GM12878 (cell line): Measurements from ENCODE around the gene CELF2. TPM values are rescaled to one million over a fixed set of nuclear protein-coding genes. Genes with fewer than 3 reads are reported as not detected.
A peak's percentile ranks its signal among the peaks of the same experiment; 100 is the strongest.

ENCODE experiments used
- BACH1 ChIP-seq: fragments of 450-650 bp; IDR thresholded peaks from 2 replicates; pipeline ENCODE4 v1.6.1; 2017; ENCODE audit warnings: mild to moderate bottlenecking, borderline replicate concordance
- BCL11A ChIP-seq: IDR thresholded peaks from 2 replicates; pipeline ENCODE4 v1.6.1; 2011; ENCODE audit warnings: low read depth, low read length
- BMI1 ChIP-seq: fragments of 450-650 bp; IDR thresholded peaks from 2 replicates; pipeline ENCODE4 v1.6.1; 2016; ENCODE audit warnings: mild to moderate bottlenecking, moderate library complexity, borderline replicate concordance
- CBX3 ChIP-seq: fragments of 200-600 bp; sonication (generic); IDR thresholded peaks from 2 replicates; pipeline ENCODE4 v1.6.1; 2016; ENCODE audit warnings: low read depth, borderline replicate concordance
- EED ChIP-seq: sonication (generic); IDR thresholded peaks from 2 replicates; pipeline ENCODE4 v1.6.1; 2016; ENCODE audit warnings: antibody characterized with exemption, low read depth
- EGR1 ChIP-seq, 2 experiments: IDR thresholded peaks; 1 replicate in 1 of 2; 2 replicates in 1 of 2; pipeline ENCODE4 v1.6.1; 2011 to 2012; ENCODE audit warnings: low read depth in 2 of 2, low read length in 2 of 2, borderline replicate concordance in 1 of 2, mild to moderate bottlenecking in 1 of 2, moderate library complexity in 1 of 2
- MEF2B ChIP-seq: fragments of 450-650 bp; IDR thresholded peaks from 2 replicates; pipeline ENCODE4 v1.6.1; 2018; ENCODE audit warnings: mild to moderate bottlenecking, moderate library complexity; ENCODE audit not compliant: partially characterized antibody, poor library complexity, severe bottlenecking
- PAX5 ChIP-seq: IDR thresholded peaks from 2 replicates; pipeline ENCODE4 v1.6.1; 2011; ENCODE audit warnings: low read depth, low read length, borderline replicate concordance
- POLR2A ChIP-seq: IDR thresholded peaks from 2 replicates; pipeline ENCODE4 v1.6.1; 2011; ENCODE audit warnings: low read depth, mild to moderate bottlenecking, low read length
- TBL1XR1 ChIP-seq: IDR thresholded peaks from 2 replicates; pipeline ENCODE4 v1.6.1; 2012; ENCODE audit warnings: low read depth, low read length, improper control_type of control experiment
- TCF12 ChIP-seq: IDR thresholded peaks from 2 replicates; pipeline ENCODE4 v1.6.1; 2011; ENCODE audit warnings: low read depth, mild to moderate bottlenecking, low read length
- ZNF622 ChIP-seq: fragments of 450-650 bp; IDR thresholded peaks from 2 replicates; pipeline ENCODE4 v1.6.1; 2017; ENCODE audit warnings: mild to moderate bottlenecking, inconsistent platforms
- polyA plus RNA-seq, 11 experiments: library from polyadenylated mRNA; depleted of rRNA in 4 of 11; unstranded in 6 of 11; stranded (reverse) in 5 of 11; fragments of >200 nt; fragmentation: Nextera tagmentation in 4 of 11; fragmentation: Illumina TruSeq in 1 of 11; extraction: Ambion mirVana in 4 of 11; extraction: Trizol in 1 of 11; gene quantifications; 1 replicate in 1 of 11; 2 replicates in 10 of 11; pipeline versions ENCODE4 v1.2.1 to v1.2.3, GENCODE V29; 2011 to 2016; ENCODE audit warnings: inconsistent platforms in 2 of 11, missing spikeins in 2 of 11, low read depth in 1 of 11
- total RNA-seq, 4 experiments: library from RNA; depleted of rRNA in 3 of 4; stranded (reverse); fragments of >200 nt in 3 of 4; fragmentation: Illumina TruSeq in 1 of 4; extraction: Trizol in 1 of 4; gene quantifications; 2 replicates each; pipeline versions ENCODE4 v1.2.1 to v1.2.3, GENCODE V29; 2013 to 2021
- TF ChIP-seq, protein P1 (sequence below): IDR thresholded peaks from 2 replicates; pipeline ENCODE4 v1.6.1; 2011; ENCODE audit warnings: borderline replicate concordance, low read depth, mild to moderate bottlenecking, moderate library complexity, low read length; ENCODE audit not compliant: insufficient read depth, poor library complexity, severe bottlenecking
- TF ChIP-seq, protein P2 (sequence below): IDR thresholded peaks from 2 replicates; pipeline ENCODE4 v1.6.1; 2012; ENCODE audit warnings: low read depth, low read length, improper control_type of control experiment
- TF ChIP-seq, protein P3 (sequence below): IDR thresholded peaks from 2 replicates; pipeline ENCODE4 v1.6.1; 2011; ENCODE audit warnings: mild to moderate bottlenecking, low read depth, low read length, moderate library complexity; ENCODE audit not compliant: insufficient replicate concordance
- TF ChIP-seq, protein P4 (sequence below), 3 experiments: IDR thresholded peaks in 2 of 3; conservative IDR thresholded peaks in 1 of 3; 2 replicates each; pipeline ENCODE4 v1.5.1; 2011; ENCODE audit warnings: low read depth in 3 of 3, low read length in 3 of 3, mild to moderate bottlenecking in 3 of 3, control low read depth in 2 of 3, moderate library complexity in 2 of 3, inconsistent platforms in 1 of 3, mixed read lengths in 1 of 3; ENCODE audit not compliant: control insufficient read depth in 2 of 3, insufficient read depth in 1 of 3; ENCODE audit errors: extremely low read depth in 1 of 3
- TF ChIP-seq, protein P5 (sequence below): IDR thresholded peaks from 2 replicates; pipeline ENCODE4 v1.6.1; 2012; ENCODE audit warnings: low read depth, low read length, improper control_type of control experiment
- TF ChIP-seq, protein P6 (sequence below): fragments of 450-650 bp; IDR thresholded peaks from 2 replicates; pipeline ENCODE4 v1.6.1; 2017; ENCODE audit warnings: mild to moderate bottlenecking, moderate library complexity

CELF2 gene
- total and polyA plus RNA-seq, 10 of the 15 experiments (the other 5 are each of a cell fraction or from before 2014, with no cell fraction given): 20.8 to 129 (median 86.3) TPM

DNA sequence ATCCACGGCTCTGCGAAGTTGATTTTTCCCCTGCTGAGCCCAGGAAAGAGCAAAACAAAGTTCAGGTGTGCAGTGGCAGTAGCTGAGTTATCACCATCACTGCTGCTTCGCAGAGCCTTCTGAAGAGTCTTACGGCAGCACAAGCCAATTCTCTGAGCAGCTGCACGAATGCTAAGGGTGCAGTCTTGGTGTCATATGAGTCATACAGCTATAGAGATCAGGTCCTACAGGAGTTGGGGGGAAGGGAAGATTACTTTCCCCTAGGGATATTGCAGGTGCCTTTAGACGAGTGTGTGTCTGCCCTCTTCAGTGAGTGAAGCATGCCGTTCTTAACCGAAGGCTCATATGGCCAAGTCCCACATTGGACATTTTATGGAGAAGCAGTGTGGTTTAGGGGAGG lies 227.8 kb downstream of the CELF2 start (continued):
- TF ChIP-seq, protein P1, sequence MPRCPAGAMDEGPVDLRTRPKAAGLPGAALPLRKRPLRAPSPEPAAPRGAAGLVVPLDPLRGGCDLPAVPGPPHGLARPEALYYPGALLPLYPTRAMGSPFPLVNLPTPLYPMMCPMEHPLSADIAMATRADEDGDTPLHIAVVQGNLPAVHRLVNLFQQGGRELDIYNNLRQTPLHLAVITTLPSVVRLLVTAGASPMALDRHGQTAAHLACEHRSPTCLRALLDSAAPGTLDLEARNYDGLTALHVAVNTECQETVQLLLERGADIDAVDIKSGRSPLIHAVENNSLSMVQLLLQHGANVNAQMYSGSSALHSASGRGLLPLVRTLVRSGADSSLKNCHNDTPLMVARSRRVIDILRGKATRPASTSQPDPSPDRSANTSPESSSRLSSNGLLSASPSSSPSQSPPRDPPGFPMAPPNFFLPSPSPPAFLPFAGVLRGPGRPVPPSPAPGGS: peak; percentile 65
- TF ChIP-seq, protein P2, sequence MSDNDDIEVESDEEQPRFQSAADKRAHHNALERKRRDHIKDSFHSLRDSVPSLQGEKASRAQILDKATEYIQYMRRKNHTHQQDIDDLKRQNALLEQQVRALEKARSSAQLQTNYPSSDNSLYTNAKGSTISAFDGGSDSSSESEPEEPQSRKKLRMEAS: no peak; the same call in 1 of the 2 replicates
- TF ChIP-seq CBX3 (no peak), BACH1 (peak; percentile 60; the same call in 1 of the 2 replicates), ZNF622 (no peak), TCF12 (peak; percentile 97), MEF2B (peak; percentile 94), TBL1XR1 (0 out of 2 replicates have a peak, but pooled peaks have one; percentile 14), BCL11A (peak; percentile 89), EGR1 (IDR thresholded peaks at IDR 0.05; ENCODE audit: borderline replicate concordance in 1 of 2, low read depth in 2 of 2, low read length in 2 of 2) (no peak; a peak in 1 of 3 replicates), BMI1 (no peak), EED (peak; percentile 94), PAX5 (peak; percentile 78; the same call in 1 of the 2 replicates), POLR2A (peak; percentile 75)
- TF ChIP-seq, protein P3, sequence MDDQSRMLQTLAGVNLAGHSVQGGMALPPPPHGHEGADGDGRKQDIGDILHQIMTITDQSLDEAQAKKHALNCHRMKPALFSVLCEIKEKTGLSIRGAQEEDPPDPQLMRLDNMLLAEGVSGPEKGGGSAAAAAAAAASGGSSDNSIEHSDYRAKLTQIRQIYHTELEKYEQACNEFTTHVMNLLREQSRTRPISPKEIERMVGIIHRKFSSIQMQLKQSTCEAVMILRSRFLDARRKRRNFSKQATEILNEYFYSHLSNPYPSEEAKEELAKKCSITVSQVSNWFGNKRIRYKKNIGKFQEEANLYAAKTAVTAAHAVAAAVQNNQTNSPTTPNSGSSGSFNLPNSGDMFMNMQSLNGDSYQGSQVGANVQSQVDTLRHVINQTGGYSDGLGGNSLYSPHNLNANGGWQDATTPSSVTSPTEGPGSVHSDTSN: peak; percentile 21
- TF ChIP-seq, protein P4, sequence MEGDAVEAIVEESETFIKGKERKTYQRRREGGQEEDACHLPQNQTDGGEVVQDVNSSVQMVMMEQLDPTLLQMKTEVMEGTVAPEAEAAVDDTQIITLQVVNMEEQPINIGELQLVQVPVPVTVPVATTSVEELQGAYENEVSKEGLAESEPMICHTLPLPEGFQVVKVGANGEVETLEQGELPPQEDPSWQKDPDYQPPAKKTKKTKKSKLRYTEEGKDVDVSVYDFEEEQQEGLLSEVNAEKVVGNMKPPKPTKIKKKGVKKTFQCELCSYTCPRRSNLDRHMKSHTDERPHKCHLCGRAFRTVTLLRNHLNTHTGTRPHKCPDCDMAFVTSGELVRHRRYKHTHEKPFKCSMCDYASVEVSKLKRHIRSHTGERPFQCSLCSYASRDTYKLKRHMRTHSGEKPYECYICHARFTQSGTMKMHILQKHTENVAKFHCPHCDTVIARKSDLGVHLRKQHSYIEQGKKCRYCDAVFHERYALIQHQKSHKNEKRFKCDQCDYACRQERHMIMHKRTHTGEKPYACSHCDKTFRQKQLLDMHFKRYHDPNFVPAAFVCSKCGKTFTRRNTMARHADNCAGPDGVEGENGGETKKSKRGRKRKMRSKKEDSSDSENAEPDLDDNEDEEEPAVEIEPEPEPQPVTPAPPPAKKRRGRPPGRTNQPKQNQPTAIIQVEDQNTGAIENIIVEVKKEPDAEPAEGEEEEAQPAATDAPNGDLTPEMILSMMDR (IDR thresholded peaks at IDR 0.05 in 2 of 3, conservative IDR thresholded peaks at IDR 0.05 in 1 of 3; ENCODE audit: control insufficient read depth in 2 of 3, extremely low read depth in 1 of 3, insufficient read depth in 1 of 3, low read depth in 3 of 3, low read length in 3 of 3): peak in 1 of 3 experiments; percentile 20; a peak in 2 of 6 replicates
- TF ChIP-seq, protein P5, sequence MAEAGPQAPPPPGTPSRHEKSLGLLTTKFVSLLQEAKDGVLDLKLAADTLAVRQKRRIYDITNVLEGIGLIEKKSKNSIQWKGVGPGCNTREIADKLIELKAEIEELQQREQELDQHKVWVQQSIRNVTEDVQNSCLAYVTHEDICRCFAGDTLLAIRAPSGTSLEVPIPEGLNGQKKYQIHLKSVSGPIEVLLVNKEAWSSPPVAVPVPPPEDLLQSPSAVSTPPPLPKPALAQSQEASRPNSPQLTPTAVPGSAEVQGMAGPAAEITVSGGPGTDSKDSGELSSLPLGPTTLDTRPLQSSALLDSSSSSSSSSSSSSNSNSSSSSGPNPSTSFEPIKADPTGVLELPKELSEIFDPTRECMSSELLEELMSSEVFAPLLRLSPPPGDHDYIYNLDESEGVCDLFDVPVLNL: no peak
- TF ChIP-seq, protein P6, sequence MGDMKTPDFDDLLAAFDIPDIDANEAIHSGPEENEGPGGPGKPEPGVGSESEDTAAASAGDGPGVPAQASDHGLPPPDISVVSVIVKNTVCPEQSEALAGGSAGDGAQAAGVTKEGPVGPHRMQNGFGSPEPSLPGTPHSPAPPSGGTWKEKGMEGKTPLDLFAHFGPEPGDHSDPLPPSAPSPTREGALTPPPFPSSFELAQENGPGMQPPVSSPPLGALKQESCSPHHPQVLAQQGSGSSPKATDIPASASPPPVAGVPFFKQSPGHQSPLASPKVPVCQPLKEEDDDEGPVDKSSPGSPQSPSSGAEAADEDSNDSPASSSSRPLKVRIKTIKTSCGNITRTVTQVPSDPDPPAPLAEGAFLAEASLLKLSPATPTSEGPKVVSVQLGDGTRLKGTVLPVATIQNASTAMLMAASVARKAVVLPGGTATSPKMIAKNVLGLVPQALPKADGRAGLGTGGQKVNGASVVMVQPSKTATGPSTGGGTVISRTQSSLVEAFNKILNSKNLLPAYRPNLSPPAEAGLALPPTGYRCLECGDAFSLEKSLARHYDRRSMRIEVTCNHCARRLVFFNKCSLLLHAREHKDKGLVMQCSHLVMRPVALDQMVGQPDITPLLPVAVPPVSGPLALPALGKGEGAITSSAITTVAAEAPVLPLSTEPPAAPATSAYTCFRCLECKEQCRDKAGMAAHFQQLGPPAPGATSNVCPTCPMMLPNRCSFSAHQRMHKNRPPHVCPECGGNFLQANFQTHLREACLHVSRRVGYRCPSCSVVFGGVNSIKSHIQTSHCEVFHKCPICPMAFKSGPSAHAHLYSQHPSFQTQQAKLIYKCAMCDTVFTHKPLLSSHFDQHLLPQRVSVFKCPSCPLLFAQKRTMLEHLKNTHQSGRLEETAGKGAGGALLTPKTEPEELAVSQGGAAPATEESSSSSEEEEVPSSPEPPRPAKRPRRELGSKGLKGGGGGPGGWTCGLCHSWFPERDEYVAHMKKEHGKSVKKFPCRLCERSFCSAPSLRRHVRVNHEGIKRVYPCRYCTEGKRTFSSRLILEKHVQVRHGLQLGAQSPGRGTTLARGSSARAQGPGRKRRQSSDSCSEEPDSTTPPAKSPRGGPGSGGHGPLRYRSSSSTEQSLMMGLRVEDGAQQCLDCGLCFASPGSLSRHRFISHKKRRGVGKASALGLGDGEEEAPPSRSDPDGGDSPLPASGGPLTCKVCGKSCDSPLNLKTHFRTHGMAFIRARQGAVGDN: peak; percentile 91
